C4-2B (cell line): ENCODE measurements around the gene LHB.
"Not testable (repeated sequence)": the region's sequence is repeated elsewhere in the genome, so short reads cannot be mapped to it uniquely, and the experiment has no call there.

ENCODE experiments used
- H3K27ac ChIP-seq: fragments of 450-650 bp; 2 replicates; pipeline ENCODE4 v1.5.1; 2017
- ZFX ChIP-seq: fragments of 450-650 bp; IDR thresholded peaks from 2 replicates; pipeline ENCODE4 v1.6.1; 2017
- TF ChIP-seq, protein P1 (sequence below): fragments of 450-650 bp; conservative IDR thresholded peaks from 2 replicates; pipeline ENCODE4 v1.5.1; 2017; ENCODE audit warnings: mild to moderate bottlenecking

Gene LHB

GRCh38 chr19:49020342-49020741, 3.5 kb upstream of the LHB start:
- H3K27ac ChIP-seq: no peak overlapping the region
- TF ChIP-seq, protein P1, sequence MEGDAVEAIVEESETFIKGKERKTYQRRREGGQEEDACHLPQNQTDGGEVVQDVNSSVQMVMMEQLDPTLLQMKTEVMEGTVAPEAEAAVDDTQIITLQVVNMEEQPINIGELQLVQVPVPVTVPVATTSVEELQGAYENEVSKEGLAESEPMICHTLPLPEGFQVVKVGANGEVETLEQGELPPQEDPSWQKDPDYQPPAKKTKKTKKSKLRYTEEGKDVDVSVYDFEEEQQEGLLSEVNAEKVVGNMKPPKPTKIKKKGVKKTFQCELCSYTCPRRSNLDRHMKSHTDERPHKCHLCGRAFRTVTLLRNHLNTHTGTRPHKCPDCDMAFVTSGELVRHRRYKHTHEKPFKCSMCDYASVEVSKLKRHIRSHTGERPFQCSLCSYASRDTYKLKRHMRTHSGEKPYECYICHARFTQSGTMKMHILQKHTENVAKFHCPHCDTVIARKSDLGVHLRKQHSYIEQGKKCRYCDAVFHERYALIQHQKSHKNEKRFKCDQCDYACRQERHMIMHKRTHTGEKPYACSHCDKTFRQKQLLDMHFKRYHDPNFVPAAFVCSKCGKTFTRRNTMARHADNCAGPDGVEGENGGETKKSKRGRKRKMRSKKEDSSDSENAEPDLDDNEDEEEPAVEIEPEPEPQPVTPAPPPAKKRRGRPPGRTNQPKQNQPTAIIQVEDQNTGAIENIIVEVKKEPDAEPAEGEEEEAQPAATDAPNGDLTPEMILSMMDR: no peak

- no peak overlapping the region for H3K27ac ChIP-seq
- no peak for TF ChIP-seq ZFX
- TF ChIP-seq, protein P1: no peak
Observed at GRCh38 chr19:49019242-49019932, 2.5 kb upstream of the LHB start.

- not testable (repeated sequence) for H3K27ac ChIP-seq
Observed at GRCh38 chr19:49018388-49019241, 1.7 kb upstream of the LHB start.

- H3K27ac ChIP-seq: no peak overlapping the region
- TF ChIP-seq, protein P1: peak; percentile 52
- no peak for TF ChIP-seq ZFX
Observed at GRCh38 chr19:49017666-49018351, 918 bp upstream of the LHB start.

DNA sequence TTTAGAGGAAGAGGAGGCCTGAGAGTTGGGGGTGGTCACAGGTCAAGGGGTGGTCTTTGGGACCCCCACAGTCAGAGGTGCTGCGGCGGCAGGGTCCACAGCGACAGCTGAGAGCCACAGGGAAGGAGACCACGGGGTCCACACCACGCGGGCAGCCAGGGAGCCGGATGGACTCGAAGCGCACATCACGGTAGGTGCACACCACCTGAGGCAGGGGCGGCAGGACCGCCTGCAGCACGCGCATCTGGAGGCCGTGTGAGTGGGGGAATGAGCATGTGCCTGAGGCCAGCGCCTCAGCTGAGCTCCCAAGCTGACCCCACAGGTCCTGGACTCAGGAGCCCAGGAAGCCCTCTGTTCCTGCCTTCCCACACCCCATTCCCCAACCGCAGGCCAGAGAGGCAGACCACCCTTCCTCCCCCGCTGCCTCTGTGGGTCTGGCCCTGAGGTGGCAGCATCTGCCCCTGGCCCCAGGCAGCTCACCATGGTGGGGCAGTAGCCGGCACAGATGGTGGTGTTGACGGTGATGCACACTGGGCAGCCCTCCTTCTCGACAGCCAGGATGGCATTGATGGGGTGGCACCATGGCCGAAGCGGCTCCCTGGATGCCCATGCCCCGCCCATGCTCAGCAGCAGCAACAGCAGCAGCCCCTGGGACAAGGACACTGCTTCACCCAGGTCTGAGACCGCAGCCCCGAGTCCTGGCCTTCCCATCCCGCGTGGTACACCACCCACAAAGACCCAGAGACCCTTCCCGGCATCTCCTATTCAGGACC, 638 bp downstream of the LHB start:
- TF ChIP-seq ZFX: no peak
- TF ChIP-seq, protein P1: no peak
- H3K27ac ChIP-seq: no peak overlapping the region

DNA sequence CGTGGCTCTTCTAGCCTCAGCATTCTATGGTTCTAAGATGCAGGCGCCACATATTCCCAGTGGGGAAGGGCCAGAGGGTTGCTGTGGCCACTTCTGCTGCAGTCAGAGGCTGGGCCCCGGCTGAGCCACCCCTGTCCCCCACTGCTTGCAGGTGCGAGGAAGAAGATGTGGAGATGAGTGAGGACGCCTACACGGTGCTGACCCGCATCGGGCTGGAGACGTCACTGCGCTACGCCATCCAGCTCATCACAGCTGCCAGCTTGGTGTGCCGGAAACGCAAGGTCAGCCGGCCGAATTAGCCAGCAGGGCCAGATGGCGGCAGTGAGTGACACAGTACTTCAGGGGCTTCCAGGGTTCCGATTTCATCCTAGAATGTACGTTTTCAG, 2.0 kb downstream of the LHB start:
- TF ChIP-seq, protein P1: no peak
- no peak for TF ChIP-seq ZFX
- H3K27ac ChIP-seq: no peak overlapping the region

DNA sequence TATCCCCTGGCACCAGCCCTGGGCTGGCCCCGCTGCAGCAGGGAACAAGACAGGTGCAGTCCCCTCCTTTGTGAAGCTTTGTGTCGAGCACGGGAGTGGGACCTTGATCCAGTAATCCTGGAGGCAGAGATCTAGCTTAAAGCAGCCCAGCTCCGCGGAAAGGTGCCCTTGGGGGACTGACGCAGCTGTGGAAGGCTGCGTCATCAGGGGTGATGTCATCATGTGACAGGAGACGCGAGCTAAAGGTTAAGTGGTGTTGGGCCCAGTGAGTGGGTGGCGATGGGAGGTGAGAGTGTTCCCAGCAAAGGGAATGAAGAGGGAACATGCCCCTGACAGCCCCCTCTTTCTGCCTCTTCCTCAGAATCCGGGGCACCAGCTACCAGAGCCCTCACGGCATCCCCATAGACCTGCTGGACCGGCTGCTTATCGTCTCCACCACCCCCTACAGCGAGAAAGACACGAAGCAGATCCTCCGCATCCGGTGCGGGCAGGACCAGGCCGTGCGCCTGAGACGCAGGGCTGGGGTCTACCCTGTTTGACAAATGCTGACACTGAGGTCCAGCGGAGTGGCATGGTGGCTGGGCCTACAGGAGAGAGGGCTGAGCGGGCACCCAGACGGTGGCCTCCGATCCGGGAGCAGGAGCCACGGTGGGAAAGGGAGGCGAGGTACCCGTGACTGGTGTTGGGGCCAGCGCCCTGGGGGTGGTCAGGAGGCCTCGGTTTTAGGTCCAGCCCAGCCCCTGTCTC, 2.6 kb downstream of the LHB start:
- TF ChIP-seq ZFX: no peak
- TF ChIP-seq, protein P1: no peak
- H3K27ac ChIP-seq: no peak overlapping the region
